SK-N-MC (cell line): Measurements from ENCODE around the gene ZNF823.
"Not testable (repeated sequence)": the region's sequence is repeated elsewhere in the genome, so short reads cannot be mapped to it uniquely, and the experiment has no call there.

ENCODE experiments used
- DNase-seq: peaks from one replicate; pipeline ENCODE4 v3.0.0-alpha.2; 2011; ENCODE audit warnings: low read depth, low spot score
- H3K27ac ChIP-seq: fragments of 200-600 bp; sonication (generic); 2 replicates; pipeline ENCODE4 v1.5.1; 2016; ENCODE audit warnings: mixed run types
- H3K36me3 ChIP-seq: fragments of 200-600 bp; sonication (generic); 2 replicates; pipeline ENCODE4 v1.6.1; 2017; ENCODE audit warnings: antibody characterized with exemption, low read length, mixed read lengths; ENCODE audit not compliant: insufficient read depth
- H3K4me3 ChIP-seq: fragments of 200-600 bp; sonication (generic); 2 replicates; pipeline ENCODE4 v1.5.1; 2016
- H3K9ac ChIP-seq: fragments of 200-600 bp; sonication (generic); 2 replicates; pipeline ENCODE4 v1.8.0; 2017; ENCODE audit warnings: mixed run types, mixed read lengths; ENCODE audit not compliant: insufficient read length
- H3K9me3 ChIP-seq: fragments of 200-600 bp; sonication (generic); 2 replicates; pipeline ENCODE4 v1.6.1; 2017; ENCODE audit warnings: low read depth, mild to moderate bottlenecking, antibody characterized with exemption, low read length, moderate library complexity, mixed read lengths
- EZH2 ChIP-seq: fragments of 200-600 bp; sonication (generic); IDR thresholded peaks from one replicate; pipeline ENCODE4 v1.6.1; 2017; ENCODE audit warnings: antibody characterized with exemption
- FOXP2 ChIP-seq: optimal IDR thresholded peaks from 2 replicates; pipeline ENCODE3; 2011; ENCODE audit warnings: mild to moderate bottlenecking, moderate library complexity; ENCODE audit not compliant: insufficient read depth; ENCODE audit errors: extremely low read length, control extremely low read depth
- POLR2AphosphoS5 ChIP-seq: IDR thresholded peaks from 2 replicates; pipeline ENCODE4 v1.6.1; 2012; ENCODE audit warnings: mild to moderate bottlenecking, low read depth, low read length, borderline replicate concordance

Gene ZNF823

GRCh38 chr19:11693505-11694499 lies 44.9 kb downstream of the ZNF823 start:
- TF ChIP-seq POLR2AphosphoS5 = peak; percentile 69
- no peak for TF ChIP-seq FOXP2
- TF ChIP-seq EZH2 = no peak
- H3K4me3 ChIP-seq = peak overlapping the region; percentile 87
- H3K9ac ChIP-seq = peak overlapping the region; percentile 84
- peaks cover 3% of the 10 kb centered on the region; the same call in 1 of the 2 replicates for H3K36me3 ChIP-seq
- H3K27ac ChIP-seq = no peak overlapping the region; the same call in 1 of the 2 replicates
- DNase-seq = peak; percentile 42
- H3K9me3 ChIP-seq = peaks cover 5% of the 10 kb centered on the region; the same call in 1 of the 2 replicates

GRCh38 chr19:11692127-11692790 lies 46.5 kb downstream of the ZNF823 start:
- H3K27ac ChIP-seq = no peak overlapping the region

GRCh38 chr19:11685676-11686650 lies 52.8 kb downstream of the ZNF823 start:
- no peak for TF ChIP-seq POLR2AphosphoS5
- TF ChIP-seq FOXP2 = no peak
- no peak for TF ChIP-seq EZH2
- H3K36me3 ChIP-seq = peaks cover 26% of the 10 kb centered on the region
- no peak for DNase-seq
- H3K9ac ChIP-seq = no peak overlapping the region
- peaks cover 26% of the 10 kb centered on the region; the same call in 1 of the 2 replicates for H3K9me3 ChIP-seq
- H3K27ac ChIP-seq = no peak overlapping the region
- H3K4me3 ChIP-seq = no peak overlapping the region

More at GRCh38 chr19:11692127-11692790, 46.5 kb downstream of the ZNF823 start:
- Histone ChIP-seq H3K4me3 (no peak overlapping the region), H3K9me3 (peaks cover 7% of the 10 kb centered on the region; the same call in 1 of the 2 replicates), H3K9ac (no peak overlapping the region), H3K36me3 (peaks cover 7% of the 10 kb centered on the region; the same call in 1 of the 2 replicates)
- no peak for TF ChIP-seq EZH2
- TF ChIP-seq POLR2AphosphoS5 = no peak
- TF ChIP-seq FOXP2 = no peak
- no peak for DNase-seq

GRCh38 chr19:11684987-11685675 lies 53.6 kb downstream of the ZNF823 start:
- H3K36me3 ChIP-seq = peaks cover 26% of the 10 kb centered on the region
- H3K9ac ChIP-seq = no peak overlapping the region
- TF ChIP-seq FOXP2 (no peak), POLR2AphosphoS5 (no peak), EZH2 (no peak)
- H3K27ac ChIP-seq = no peak overlapping the region
- H3K4me3 ChIP-seq = no peak overlapping the region
- H3K9me3 ChIP-seq = peaks cover 26% of the 10 kb centered on the region; the same call in 1 of the 2 replicates
- no peak for DNase-seq

GRCh38 chr19:11680689-11681302 lies 58.0 kb downstream of the ZNF823 start:
- no peak for DNase-seq
- Histone ChIP-seq H3K27ac (no peak overlapping the region), H3K4me3 (no peak overlapping the region), H3K9me3 (peaks cover 12% of the 10 kb centered on the region; the same call in 1 of the 2 replicates), H3K36me3 (peaks cover 15% of the 10 kb centered on the region), H3K9ac (no peak overlapping the region)
- TF ChIP-seq FOXP2 = no peak
- no peak for TF ChIP-seq POLR2AphosphoS5
- no peak for TF ChIP-seq EZH2

GRCh38 chr19:11678504-11678903 lies 60.2 kb downstream of the ZNF823 start:
- no peak overlapping the region for H3K4me3 ChIP-seq
- H3K9ac ChIP-seq = no peak overlapping the region
- no peak for DNase-seq
- no peaks in the 10 kb centered on the region; the same call in 1 of the 2 replicates for H3K9me3 ChIP-seq
- 0 out of 2 replicates have a peak, but pooled peaks cover 3% of the 10 kb centered on the region for H3K36me3 ChIP-seq
- no peak overlapping the region for H3K27ac ChIP-seq
- TF ChIP-seq POLR2AphosphoS5 = no peak

GRCh38 chr19:11676661-11677600 lies 61.8 kb downstream of the ZNF823 start:
- not testable (repeated sequence) for H3K36me3 ChIP-seq, DNase-seq, H3K4me3 ChIP-seq, H3K27ac ChIP-seq, H3K9me3 ChIP-seq, H3K9ac ChIP-seq
